ENCODE results near the gene LRRTM1.

LRRTM1 gene

GRCh38 chr2:80303909-80304837, at the start of gene LRRTM1:
Gene LRRTM1, minus strand, starts transcription at chr2:80304752. Its CDS starts 933 bp downstream, at chr2:80303819.
- Mint-ChIP-seq H3K27ac (no peak within 1 kb of the TSS), H3K4me1 (no peaks in the 10 kb centered on the region), H3K36me3 (no peaks in the 10 kb centered on the region), H3K9me3 (no peaks in the 10 kb centered on the region), H3K4me3 (no peak within 1 kb of the TSS), H3K27me3 (peaks cover 60% of the 10 kb centered on the region)
- CTCF ChIA-PET, result no interaction called here
- no peak for DNase-seq

GRCh38 chr2:80351231-80351630, 46.7 kb upstream of the LRRTM1 start:
- no peak overlapping the region for H3K4me3 Mint-ChIP-seq
- CTCF ChIA-PET, result no interaction called here
- H3K9me3 Mint-ChIP-seq, result peaks cover 2% of the 10 kb centered on the region
- no peaks in the 10 kb centered on the region for H3K4me1 Mint-ChIP-seq
- H3K27me3 Mint-ChIP-seq, result no peaks in the 10 kb centered on the region
- H3K36me3 Mint-ChIP-seq, result no peaks in the 10 kb centered on the region
- no peak for DNase-seq
- no peak overlapping the region for H3K27ac Mint-ChIP-seq

- Mint-ChIP-seq H3K4me3 (no peak overlapping the region), H3K36me3 (no peaks in the 10 kb centered on the region), H3K27ac (no peak overlapping the region), H3K4me1 (no peaks in the 10 kb centered on the region), H3K9me3 (peaks cover 2% of the 10 kb centered on the region), H3K27me3 (no peaks in the 10 kb centered on the region)
- no peak for DNase-seq
- CTCF ChIA-PET, result no interaction called here
These were observed 44.4 kb upstream of the LRRTM1 start for GRCh38 chr2:80348953-80349352.

- no peak overlapping the region for H3K27ac Mint-ChIP-seq
- H3K4me3 Mint-ChIP-seq, result no peak overlapping the region
- DNase-seq, result no peak
- peaks cover 2% of the 10 kb centered on the region for H3K9me3 Mint-ChIP-seq
- H3K36me3 Mint-ChIP-seq, result no peaks in the 10 kb centered on the region
- CTCF ChIA-PET, result no interaction called here
- no peaks in the 10 kb centered on the region for H3K4me1 Mint-ChIP-seq
- no peaks in the 10 kb centered on the region for H3K27me3 Mint-ChIP-seq
These were observed 43.5 kb upstream of the LRRTM1 start for GRCh38 chr2:80348078-80348477.

- CTCF ChIA-PET, result no interaction called here
- no peak overlapping the region for H3K27ac Mint-ChIP-seq
- no peak overlapping the region for H3K4me3 Mint-ChIP-seq
- no peaks in the 10 kb centered on the region for H3K27me3 Mint-ChIP-seq
- H3K9me3 Mint-ChIP-seq, result peaks cover 2% of the 10 kb centered on the region
- H3K36me3 Mint-ChIP-seq, result no peaks in the 10 kb centered on the region
- no peak for DNase-seq
- H3K4me1 Mint-ChIP-seq, result no peaks in the 10 kb centered on the region
These were observed 35.5 kb upstream of the LRRTM1 start for GRCh38 chr2:80340022-80340421.

- DNase-seq, result no peak
- Mint-ChIP-seq H3K4me3 (no peak overlapping the region), H3K9me3 (peaks cover 3% of the 10 kb centered on the region), H3K36me3 (no peaks in the 10 kb centered on the region), H3K27me3 (no peaks in the 10 kb centered on the region), H3K27ac (no peak overlapping the region), H3K4me1 (no peaks in the 10 kb centered on the region)
- CTCF ChIA-PET, result no interaction called here
These were observed 34.2 kb upstream of the LRRTM1 start for GRCh38 chr2:80338794-80339193.

- H3K27me3 Mint-ChIP-seq, result no peaks in the 10 kb centered on the region
- DNase-seq, result no peak
- H3K27ac Mint-ChIP-seq, result no peak overlapping the region
- CTCF ChIA-PET, result no interaction called here
- no peaks in the 10 kb centered on the region for H3K36me3 Mint-ChIP-seq
- H3K9me3 Mint-ChIP-seq, result peaks cover 1% of the 10 kb centered on the region
- no peaks in the 10 kb centered on the region for H3K4me1 Mint-ChIP-seq
- H3K4me3 Mint-ChIP-seq, result no peak overlapping the region
These were observed 30.9 kb upstream of the LRRTM1 start for GRCh38 chr2:80335411-80335810.

GRCh38 chr2:80333886-80334285, 29.3 kb upstream of the LRRTM1 start:
- Mint-ChIP-seq H3K4me3 (no peak overlapping the region), H3K27me3 (no peaks in the 10 kb centered on the region), H3K36me3 (no peaks in the 10 kb centered on the region), H3K27ac (no peak overlapping the region), H3K9me3 (peaks cover 1% of the 10 kb centered on the region), H3K4me1 (no peaks in the 10 kb centered on the region)
- CTCF ChIA-PET, result no interaction called here
- DNase-seq, result no peak

GRCh38 chr2:80330527-80331450, 26.2 kb upstream of the LRRTM1 start:
- no peak for DNase-seq
- Mint-ChIP-seq H3K4me3 (no peak overlapping the region), H3K9me3 (peaks cover 1% of the 10 kb centered on the region)

GRCh38 chr2:80329491-80329890, 24.9 kb upstream of the LRRTM1 start:
- no peak overlapping the region for H3K27ac Mint-ChIP-seq
- DNase-seq, result no peak
- H3K36me3 Mint-ChIP-seq, result no peaks in the 10 kb centered on the region
- CTCF ChIA-PET, result no interaction called here
- no peaks in the 10 kb centered on the region for H3K4me1 Mint-ChIP-seq
- H3K9me3 Mint-ChIP-seq, result no peaks in the 10 kb centered on the region
- no peak overlapping the region for H3K4me3 Mint-ChIP-seq
- H3K27me3 Mint-ChIP-seq, result no peaks in the 10 kb centered on the region

More at GRCh38 chr2:80330527-80331450, 26.2 kb upstream of the LRRTM1 start:
- H3K36me3 Mint-ChIP-seq, result no peaks in the 10 kb centered on the region
- no peak overlapping the region for H3K27ac Mint-ChIP-seq
- no peaks in the 10 kb centered on the region for H3K27me3 Mint-ChIP-seq
- H3K4me1 Mint-ChIP-seq, result no peaks in the 10 kb centered on the region
- CTCF ChIA-PET, result no interaction called here

GRCh38 chr2:80328159-80328571, 23.6 kb upstream of the LRRTM1 start:
- H3K27ac Mint-ChIP-seq, result no peak overlapping the region
- no peak overlapping the region for H3K4me3 Mint-ChIP-seq
- H3K9me3 Mint-ChIP-seq, result no peaks in the 10 kb centered on the region
- H3K27me3 Mint-ChIP-seq, result no peaks in the 10 kb centered on the region
- no peak for DNase-seq
- no peaks in the 10 kb centered on the region for H3K4me1 Mint-ChIP-seq
- H3K36me3 Mint-ChIP-seq, result no peaks in the 10 kb centered on the region
- CTCF ChIA-PET, result no interaction called here

GRCh38 chr2:80326861-80327260, 22.3 kb upstream of the LRRTM1 start:
- Mint-ChIP-seq H3K9me3 (no peaks in the 10 kb centered on the region), H3K27me3 (no peaks in the 10 kb centered on the region), H3K36me3 (no peaks in the 10 kb centered on the region), H3K4me3 (no peak overlapping the region), H3K4me1 (no peaks in the 10 kb centered on the region), H3K27ac (no peak overlapping the region)
- DNase-seq, result no peak
- CTCF ChIA-PET, result no interaction called here

GRCh38 chr2:80326214-80326613, 21.7 kb upstream of the LRRTM1 start:
- Mint-ChIP-seq H3K9me3 (no peaks in the 10 kb centered on the region), H3K27ac (no peak overlapping the region), H3K4me3 (no peak overlapping the region), H3K27me3 (peaks cover 2% of the 10 kb centered on the region), H3K4me1 (no peaks in the 10 kb centered on the region), H3K36me3 (no peaks in the 10 kb centered on the region)
- CTCF ChIA-PET, result no interaction called here
- DNase-seq, result no peak

- Mint-ChIP-seq H3K36me3 (no peaks in the 10 kb centered on the region), H3K27me3 (peaks cover 4% of the 10 kb centered on the region), H3K4me3 (no peak overlapping the region), H3K4me1 (no peaks in the 10 kb centered on the region), H3K9me3 (no peaks in the 10 kb centered on the region), H3K27ac (no peak overlapping the region)
- no peak for DNase-seq
- CTCF ChIA-PET, result no interaction called here
These were observed 20.0 kb upstream of the LRRTM1 start for GRCh38 chr2:80324525-80324924.

- H3K27ac Mint-ChIP-seq, result no peak overlapping the region
- no peaks in the 10 kb centered on the region for H3K9me3 Mint-ChIP-seq
- H3K4me3 Mint-ChIP-seq, result no peak overlapping the region
- CTCF ChIA-PET, result no interaction called here
- DNase-seq, result no peak
- no peaks in the 10 kb centered on the region for H3K36me3 Mint-ChIP-seq
- no peaks in the 10 kb centered on the region for H3K4me1 Mint-ChIP-seq
- peaks cover 4% of the 10 kb centered on the region for H3K27me3 Mint-ChIP-seq
These were observed 19.1 kb upstream of the LRRTM1 start for GRCh38 chr2:80323610-80324009.

Data from activated naive CD4-positive, alpha-beta T cell treated with anti-CD3 and anti-CD28 coated beads, Interleukin-2, amount 10 ng/mL, durations not matched to agents 7 days and 5 days (primary cell).